Colonic mucosa (tissue), 4 donors: ENCODE results near the gene HSD3B1. TPM values are rescaled to one million over a fixed set of nuclear protein-coding genes. Genes with fewer than 3 reads are reported as not detected.

ENCODE experiments used
- DNase-seq: peaks from one replicate; pipeline ENCODE4 v3.0.0-alpha.2; 2020
- H3K27ac ChIP-seq: fragments of 200-600 bp; one replicate; pipeline ENCODE4 v1.8.0; 2021
- H3K27me3 ChIP-seq: fragments of 200-600 bp; one replicate; pipeline ENCODE4 v1.8.0; 2021
- H3K36me3 ChIP-seq: fragments of 200-600 bp; one replicate; pipeline ENCODE4 v1.8.0; 2021
- H3K4me1 ChIP-seq: fragments of 200-600 bp; one replicate; pipeline ENCODE4 v1.8.0; 2021; ENCODE audit warnings: mild to moderate bottlenecking
- H3K4me3 ChIP-seq: fragments of 200-600 bp; one replicate; pipeline ENCODE4 v1.8.0; 2021
- H3K9ac ChIP-seq, 2 donors: one replicate each; pipeline ENCODE4 v1.7.0; 2013; ENCODE audit warnings: control low read depth in 2 of 2, low read depth in 2 of 2, low read length in 2 of 2
- H3K9me3 ChIP-seq: fragments of 200-600 bp; one replicate; pipeline ENCODE4 v1.8.0; 2021
- intact Hi-C: fragments of 100-400 bp; cut with DNase I; formaldehyde crosslinking; loops from one replicate; pipeline ENCODE4 v1.14.1; 2022
- total RNA-seq, 2 donors: library from RNA; stranded (reverse); fragmentation: NEBNext Ultra II Directional in 1 of 2; extraction: Animal tissue kit (Norgen Biotek cat#: 25700) in 1 of 2; gene quantifications; one replicate each; pipeline ENCODE4 v1.2.1, GENCODE V29; 2021
- TF ChIP-seq, protein P1 (sequence below): fragments of 200-600 bp; IDR thresholded peaks from one replicate; pipeline ENCODE4 v1.8.0; 2022; ENCODE audit warnings: antibody characterized with exemption, mild to moderate bottlenecking
- donor health status: healthy.
- donor health status: DM: no; HTN: no; CAD: no.
- donor health status: DM: no; HTN: no; CAD: no.

Gene HSD3B1
- total RNA-seq, 2 donors from 2014 or later = 0.72 TPM; not detected in 1

GRCh38 chr1:119489201-119489600, 17.8 kb upstream of the HSD3B1 start:
- TF ChIP-seq, protein P1, sequence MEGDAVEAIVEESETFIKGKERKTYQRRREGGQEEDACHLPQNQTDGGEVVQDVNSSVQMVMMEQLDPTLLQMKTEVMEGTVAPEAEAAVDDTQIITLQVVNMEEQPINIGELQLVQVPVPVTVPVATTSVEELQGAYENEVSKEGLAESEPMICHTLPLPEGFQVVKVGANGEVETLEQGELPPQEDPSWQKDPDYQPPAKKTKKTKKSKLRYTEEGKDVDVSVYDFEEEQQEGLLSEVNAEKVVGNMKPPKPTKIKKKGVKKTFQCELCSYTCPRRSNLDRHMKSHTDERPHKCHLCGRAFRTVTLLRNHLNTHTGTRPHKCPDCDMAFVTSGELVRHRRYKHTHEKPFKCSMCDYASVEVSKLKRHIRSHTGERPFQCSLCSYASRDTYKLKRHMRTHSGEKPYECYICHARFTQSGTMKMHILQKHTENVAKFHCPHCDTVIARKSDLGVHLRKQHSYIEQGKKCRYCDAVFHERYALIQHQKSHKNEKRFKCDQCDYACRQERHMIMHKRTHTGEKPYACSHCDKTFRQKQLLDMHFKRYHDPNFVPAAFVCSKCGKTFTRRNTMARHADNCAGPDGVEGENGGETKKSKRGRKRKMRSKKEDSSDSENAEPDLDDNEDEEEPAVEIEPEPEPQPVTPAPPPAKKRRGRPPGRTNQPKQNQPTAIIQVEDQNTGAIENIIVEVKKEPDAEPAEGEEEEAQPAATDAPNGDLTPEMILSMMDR = no peak
- Histone ChIP-seq H3K27me3 (no peaks in the 10 kb centered on the region), H3K9me3 (no peaks in the 10 kb centered on the region), H3K4me1 (no peaks in the 10 kb centered on the region), H3K27ac (no peak overlapping the region), H3K9ac (no peak overlapping the region), H3K36me3 (no peaks in the 10 kb centered on the region), H3K4me3 (no peak overlapping the region)
- DNase-seq = no peak
- intact Hi-C loops = no loop called here

DNA sequence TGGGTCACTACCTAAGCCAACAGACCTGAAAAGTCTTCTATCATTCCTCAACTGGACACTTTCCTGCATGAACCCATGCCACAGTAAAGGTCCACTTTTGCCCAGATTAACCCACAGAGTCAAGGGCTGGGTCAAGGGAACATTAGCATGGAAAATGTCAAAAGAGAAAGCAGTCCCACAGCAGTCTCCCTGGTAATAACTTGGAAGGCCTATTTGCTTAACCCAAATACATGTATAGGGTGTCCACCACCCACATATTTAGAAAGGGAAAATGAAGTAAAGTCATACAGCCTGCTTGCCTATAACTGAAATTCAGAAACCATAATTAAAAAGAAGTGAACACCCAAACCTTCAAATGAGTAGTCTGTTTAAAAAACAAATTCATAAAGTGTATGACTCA, 16.1 kb upstream of the HSD3B1 start:
- Histone ChIP-seq H3K9ac (no peak overlapping the region), H3K27me3 (no peaks in the 10 kb centered on the region), H3K27ac (no peak overlapping the region), H3K36me3 (no peaks in the 10 kb centered on the region), H3K4me3 (no peak overlapping the region), H3K4me1 (no peaks in the 10 kb centered on the region), H3K9me3 (no peaks in the 10 kb centered on the region)
- no peak for DNase-seq
- intact Hi-C loops = no loop called here
- TF ChIP-seq, protein P1 = no peak

DNA sequence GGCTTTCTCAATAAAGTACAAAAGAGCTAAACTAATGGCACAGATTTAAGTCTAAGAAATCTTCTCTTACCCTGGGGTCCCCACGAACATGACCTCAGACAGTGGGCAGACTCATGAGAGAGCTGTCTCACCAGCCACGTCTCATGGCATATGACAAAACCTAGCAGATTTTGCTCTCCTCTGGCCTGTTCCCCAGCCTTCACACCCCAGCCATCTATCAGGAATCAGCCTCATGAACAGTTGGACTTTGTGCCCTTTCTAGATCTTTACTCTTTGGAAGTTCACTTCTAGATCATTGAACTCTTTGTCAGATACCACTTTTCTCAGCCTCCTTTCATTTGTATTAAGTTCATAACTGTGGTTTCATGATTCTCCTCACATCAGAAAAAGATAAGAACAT, 14.2 kb upstream of the HSD3B1 start:
- no peaks in the 10 kb centered on the region for H3K9me3 ChIP-seq
- H3K4me3 ChIP-seq = no peak overlapping the region
- intact Hi-C loops = no loop called here
- DNase-seq = no peak
- no peaks in the 10 kb centered on the region for H3K4me1 ChIP-seq
- no peaks in the 10 kb centered on the region for H3K27me3 ChIP-seq
- H3K9ac ChIP-seq = no peak overlapping the region
- TF ChIP-seq, protein P1 = no peak
- no peak overlapping the region for H3K27ac ChIP-seq
- no peaks in the 10 kb centered on the region for H3K36me3 ChIP-seq

- H3K27me3 ChIP-seq = no peaks in the 10 kb centered on the region
- H3K36me3 ChIP-seq = no peaks in the 10 kb centered on the region
- no peaks in the 10 kb centered on the region for H3K9me3 ChIP-seq
- H3K4me3 ChIP-seq = no peak overlapping the region
- DNase-seq = no peak
- no peaks in the 10 kb centered on the region for H3K4me1 ChIP-seq
- intact Hi-C loops = no loop called here
- H3K9ac ChIP-seq = no peak overlapping the region
- TF ChIP-seq, protein P1 = no peak
- H3K27ac ChIP-seq = no peak overlapping the region
Observed at GRCh38 chr1:119504831-119505230, 2.2 kb upstream of the HSD3B1 start.

GRCh38 chr1:119510046-119510445, 3.0 kb downstream of the HSD3B1 start:
- intact Hi-C loops = no loop called here
- Histone ChIP-seq H3K36me3 (no peaks in the 10 kb centered on the region), H3K4me3 (no peak overlapping the region), H3K4me1 (no peaks in the 10 kb centered on the region), H3K27me3 (no peaks in the 10 kb centered on the region), H3K9me3 (no peaks in the 10 kb centered on the region), H3K27ac (no peak overlapping the region), H3K9ac (no peak overlapping the region)
- no peak for DNase-seq
- TF ChIP-seq, protein P1 = no peak

- H3K9me3 ChIP-seq = no peaks in the 10 kb centered on the region
- no peaks in the 10 kb centered on the region for H3K27me3 ChIP-seq
- no peaks in the 10 kb centered on the region for H3K36me3 ChIP-seq
- no peaks in the 10 kb centered on the region for H3K4me1 ChIP-seq
- intact Hi-C loops = no loop called here
- DNase-seq = no peak
- H3K4me3 ChIP-seq = no peak overlapping the region
- TF ChIP-seq, protein P1 = no peak
- H3K27ac ChIP-seq = no peak overlapping the region
- no peak overlapping the region for H3K9ac ChIP-seq
Observed at GRCh38 chr1:119515221-119515620, 8.2 kb downstream of the HSD3B1 start.
